ENCODE results near the gene ZFY. TPM values are rescaled to one million over a fixed set of nuclear protein-coding genes. Genes with fewer than 3 reads are reported as not detected.

Gene ZFY
- total RNA-seq, 2 experiments from 2014 or later, result 13.0 to 13.1 TPM

DNA sequence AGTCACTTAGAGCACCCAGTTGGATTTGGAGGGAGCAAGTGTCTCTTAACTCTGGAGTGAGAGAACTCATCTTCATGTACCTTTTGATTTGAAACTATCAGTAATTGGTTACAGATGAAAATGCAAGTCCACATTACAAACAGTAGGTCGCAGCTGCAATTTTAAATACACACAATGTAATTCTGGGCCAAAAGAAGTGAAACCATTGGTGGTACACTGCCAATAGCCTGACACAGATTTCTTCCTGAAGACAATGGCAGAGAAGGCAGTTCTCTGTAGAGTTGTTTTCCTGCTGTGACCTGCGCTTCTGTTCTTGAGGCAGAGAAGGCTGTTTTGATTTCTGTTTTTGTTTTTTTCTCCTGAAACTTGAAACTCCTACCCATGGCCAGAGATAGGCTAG, 86.0 kb downstream of the ZFY start:
- ChIA-PET CTCF (no interaction called here), POLR2A (no interaction called here)
- Mint-ChIP-seq H3K27me3 (no peaks in the 10 kb centered on the region), H3K4me3 (no peak overlapping the region), H3K9me3 (no peaks in the 10 kb centered on the region), H3K36me3 (no peaks in the 10 kb centered on the region), H3K4me1 (ENCODE audit: low read depth) (peaks cover 21% of the 10 kb centered on the region), H3K27ac (no peak overlapping the region)
- intact Hi-C loops (cut with micrococcal nuclease), result no loop called here
- DNase-seq, result no peak

DNA sequence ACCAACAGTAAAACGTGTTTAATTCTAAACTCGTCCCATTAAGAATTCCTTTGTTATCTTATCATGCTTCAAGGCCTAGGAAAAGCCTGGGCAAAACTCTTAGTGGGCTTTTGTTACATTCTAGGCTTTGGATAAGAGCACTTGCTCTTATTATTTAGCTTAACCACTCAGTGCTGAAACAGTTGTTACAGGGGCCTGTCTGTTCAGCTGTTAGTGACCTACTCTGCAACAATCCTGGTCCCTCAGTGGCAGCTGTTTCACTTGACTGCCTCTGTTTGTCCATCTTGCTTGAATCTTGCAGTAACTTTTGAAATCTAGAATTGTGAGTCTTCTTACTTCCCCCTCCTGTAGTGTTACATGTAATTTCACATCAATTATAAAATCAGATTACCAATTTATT, 88.4 kb downstream of the ZFY start:
- Mint-ChIP-seq H3K27me3 (no peaks in the 10 kb centered on the region), H3K9me3 (no peaks in the 10 kb centered on the region), H3K27ac (no peak overlapping the region), H3K4me1 (ENCODE audit: low read depth) (peaks cover 10% of the 10 kb centered on the region), H3K36me3 (no peaks in the 10 kb centered on the region), H3K4me3 (no peak overlapping the region)
- DNase-seq, result no peak
- intact Hi-C loops (cut with micrococcal nuclease), result no loop called here
- POLR2A ChIA-PET, result no interaction called here
- CTCF ChIA-PET, result no interaction called here

DNA sequence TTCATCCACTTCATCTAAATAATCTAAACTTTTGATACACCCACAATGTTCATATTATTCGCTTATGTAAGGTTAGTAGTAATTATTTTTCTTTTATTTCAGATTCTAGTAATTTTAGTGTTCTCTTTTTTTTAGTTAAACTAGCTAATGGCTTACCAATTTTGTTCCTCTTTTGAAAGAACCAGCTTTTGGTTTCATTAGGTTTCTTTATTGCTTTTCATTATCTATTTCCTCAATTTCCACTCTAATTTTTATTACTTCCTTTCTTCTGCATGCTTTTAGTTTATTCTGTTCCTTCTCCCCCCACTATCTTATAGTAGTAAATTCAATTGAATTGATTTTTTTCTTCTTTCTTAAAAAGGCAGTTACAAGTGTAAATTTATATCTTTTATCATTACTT, 90.2 kb downstream of the ZFY start:
- ChIA-PET POLR2A (no interaction called here), CTCF (no interaction called here)
- no peak overlapping the region for H3K4me3 Mint-ChIP-seq
- H3K36me3 Mint-ChIP-seq, result no peaks in the 10 kb centered on the region
- no peaks in the 10 kb centered on the region for H3K27me3 Mint-ChIP-seq
- no peak overlapping the region for H3K27ac Mint-ChIP-seq
- peaks cover 10% of the 10 kb centered on the region for H3K4me1 Mint-ChIP-seq (ENCODE audit: low read depth)
- H3K9me3 Mint-ChIP-seq, result no peaks in the 10 kb centered on the region
- no peak for DNase-seq
- intact Hi-C loops (cut with micrococcal nuclease), result no loop called here

Other genes starting within 250 kb of the ZFY start
- not detected for gene SRY, start 147.7 kb upstream of the ZFY start, total RNA-seq
- 100 to 1,000 TPM; 295 to 302 TPM for gene RPS4Y1, start 93.8 kb upstream of the ZFY start, total RNA-seq